Hepatocyte (in vitro differentiated cells): ENCODE measurements around the gene G0S2. TPM values are rescaled to one million over a fixed set of nuclear protein-coding genes. Genes with fewer than 3 reads are reported as not detected.

ENCODE experiments used
- DNase-seq: peaks from one replicate; pipeline ENCODE4 v3.0.0-alpha.2; 2016; ENCODE audit warnings: low spot score
- H2AFZ ChIP-seq: fragments of 200-600 bp; sonication (generic); 2 replicates; pipeline ENCODE4 v1.6.0; 2016; ENCODE audit warnings: antibody characterized with exemption, mild to moderate bottlenecking
- H3K27ac ChIP-seq: fragments of 200-600 bp; sonication (generic); 2 replicates; pipeline ENCODE4 v1.5.1; 2016; ENCODE audit warnings: mild to moderate bottlenecking
- H3K27me3 ChIP-seq: fragments of 200-600 bp; sonication (generic); 2 replicates; pipeline ENCODE4 v1.6.1; 2016
- H3K36me3 ChIP-seq: fragments of 200-600 bp; sonication (generic); replicated peaks from 2 replicates; pipeline ENCODE4 v1.5.1; 2016; ENCODE audit warnings: low read depth; ENCODE audit not compliant: insufficient read depth
- H3K4me1 ChIP-seq: fragments of 200-600 bp; sonication (generic); 2 replicates; pipeline ENCODE4 v1.5.1; 2016; ENCODE audit warnings: mild to moderate bottlenecking, moderate library complexity; ENCODE audit not compliant: insufficient read depth
- H3K4me2 ChIP-seq: fragments of 200-600 bp; sonication (generic); 2 replicates; pipeline ENCODE4 v1.6.0; 2016
- H3K4me3 ChIP-seq: fragments of 200-600 bp; sonication (generic); 2 replicates; pipeline ENCODE4 v1.5.1; 2016; ENCODE audit warnings: mild to moderate bottlenecking
- H3K79me2 ChIP-seq: fragments of 200-600 bp; sonication (generic); 2 replicates; pipeline ENCODE4 v1.6.0; 2017; ENCODE audit warnings: mild to moderate bottlenecking
- H3K9me2 ChIP-seq: fragments of 200-600 bp; sonication (generic); replicated peaks from 2 replicates; pipeline ENCODE4 v1.6.0; 2017; ENCODE audit warnings: mild to moderate bottlenecking; ENCODE audit not compliant: insufficient read depth
- H3K9me3 ChIP-seq: fragments of 200-600 bp; sonication (generic); 2 replicates; pipeline ENCODE4 v1.5.1; 2016; ENCODE audit warnings: low read depth, mild to moderate bottlenecking
- H4K20me1 ChIP-seq: fragments of 200-600 bp; sonication (generic); 2 replicates; pipeline ENCODE4 v1.6.0; 2016; ENCODE audit warnings: mild to moderate bottlenecking; ENCODE audit not compliant: insufficient read depth, poor library complexity, severe bottlenecking
- EZH2 ChIP-seq: fragments of 200-600 bp; sonication (generic); IDR thresholded peaks from 2 replicates; pipeline ENCODE4 v1.6.1; 2016; ENCODE audit warnings: antibody characterized with exemption, mild to moderate bottlenecking, borderline replicate concordance
- EZH2phosphoT487 ChIP-seq: fragments of 200-600 bp; sonication (generic); IDR thresholded peaks from one replicate; pipeline ENCODE4 v1.6.1; 2018; ENCODE audit warnings: antibody characterized with exemption, mild to moderate bottlenecking, low read depth, moderate library complexity; ENCODE audit not compliant: unreplicated experiment, severe bottlenecking
- WGBS: methylation state at CpG from one replicate; pipeline ENCODE4 v1.1.6; 2016; ENCODE audit warnings: low lambda C conversion rate; ENCODE audit errors: missing lambda C conversion rate; 5-methylcytosine and 5-hydroxymethylcytosine counted together
- polyA plus RNA-seq: library from polyadenylated mRNA; unstranded; fragments of >200 nt; fragmentation: Nextera tagmentation; extraction: Ambion mirVana; gene quantifications from 2 replicates; pipeline ENCODE4 v1.2.1, GENCODE V29; 2016
- total RNA-seq: library from RNA; depleted of rRNA; stranded (reverse); fragments of >200 nt; gene quantifications from 2 replicates; pipeline ENCODE4 v1.2.3, GENCODE V29; 2014
- TF ChIP-seq, protein P1 (sequence below): fragments of 200-600 bp; sonication (generic); IDR thresholded peaks from 2 replicates; pipeline ENCODE4 v1.5.1; 2016; ENCODE audit warnings: antibody characterized with exemption, mild to moderate bottlenecking; ENCODE audit not compliant: poor library complexity

Gene G0S2
- total and polyA plus RNA-seq, 2 experiments from 2014 or later, result 32.2 to 37.0 TPM

DNA sequence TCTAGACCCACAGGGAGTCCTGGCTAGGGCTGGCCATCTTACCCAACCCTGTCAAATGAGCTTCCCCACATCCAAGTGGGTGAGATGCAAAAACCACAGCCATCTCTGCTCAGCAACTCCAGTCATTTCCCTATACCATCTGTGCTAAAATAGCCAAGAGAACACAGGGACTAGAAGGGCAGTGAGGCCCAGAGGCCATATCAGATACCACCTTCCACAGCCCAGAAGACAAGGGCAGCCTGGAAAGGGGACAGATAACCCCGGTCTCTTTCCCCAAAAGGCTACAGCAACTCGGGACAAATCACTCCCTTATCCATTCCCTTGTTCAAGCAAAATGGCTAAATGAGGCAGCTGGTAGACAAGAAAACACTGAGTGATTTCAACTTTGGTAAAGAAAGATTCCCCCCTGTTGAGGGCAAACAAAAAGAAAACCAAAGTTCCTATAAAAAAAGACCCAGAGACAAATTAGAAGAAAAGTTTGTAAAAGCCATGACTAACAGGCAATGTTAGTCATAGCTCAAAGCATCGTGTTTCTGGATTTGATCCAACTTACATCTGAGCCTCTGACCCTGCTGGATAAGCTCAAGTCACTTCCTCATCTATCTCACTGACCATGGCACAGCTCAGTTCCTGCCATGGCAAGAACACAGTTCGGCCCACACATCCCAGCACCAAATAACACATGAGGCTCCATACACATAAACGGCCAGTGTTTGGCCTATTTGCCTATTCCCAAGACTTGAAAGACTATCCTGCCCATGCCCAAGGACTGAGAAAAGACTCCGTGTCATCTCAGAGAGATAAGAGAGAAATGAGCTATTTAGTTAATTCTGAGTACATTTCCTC is 26.1 kb upstream of the G0S2 start:
- Histone ChIP-seq H3K27me3 (no peaks in the 10 kb centered on the region), H3K9me3 (no peaks in the 10 kb centered on the region), H3K36me3 (no peaks in the 10 kb centered on the region), H3K4me2 (peak overlapping the region; percentile 70), H3K4me1 (peaks cover 37% of the 10 kb centered on the region), H4K20me1 (no peaks in the 10 kb centered on the region), H3K27ac (peak overlapping the region; percentile 97), H2AFZ (no peak overlapping the region), H3K79me2 (peaks cover 33% of the 10 kb centered on the region), H3K9me2 (no peaks in the 10 kb centered on the region), H3K4me3 (no peak overlapping the region)
- DNase-seq, result peak; percentile 70
- TF ChIP-seq, protein P1, sequence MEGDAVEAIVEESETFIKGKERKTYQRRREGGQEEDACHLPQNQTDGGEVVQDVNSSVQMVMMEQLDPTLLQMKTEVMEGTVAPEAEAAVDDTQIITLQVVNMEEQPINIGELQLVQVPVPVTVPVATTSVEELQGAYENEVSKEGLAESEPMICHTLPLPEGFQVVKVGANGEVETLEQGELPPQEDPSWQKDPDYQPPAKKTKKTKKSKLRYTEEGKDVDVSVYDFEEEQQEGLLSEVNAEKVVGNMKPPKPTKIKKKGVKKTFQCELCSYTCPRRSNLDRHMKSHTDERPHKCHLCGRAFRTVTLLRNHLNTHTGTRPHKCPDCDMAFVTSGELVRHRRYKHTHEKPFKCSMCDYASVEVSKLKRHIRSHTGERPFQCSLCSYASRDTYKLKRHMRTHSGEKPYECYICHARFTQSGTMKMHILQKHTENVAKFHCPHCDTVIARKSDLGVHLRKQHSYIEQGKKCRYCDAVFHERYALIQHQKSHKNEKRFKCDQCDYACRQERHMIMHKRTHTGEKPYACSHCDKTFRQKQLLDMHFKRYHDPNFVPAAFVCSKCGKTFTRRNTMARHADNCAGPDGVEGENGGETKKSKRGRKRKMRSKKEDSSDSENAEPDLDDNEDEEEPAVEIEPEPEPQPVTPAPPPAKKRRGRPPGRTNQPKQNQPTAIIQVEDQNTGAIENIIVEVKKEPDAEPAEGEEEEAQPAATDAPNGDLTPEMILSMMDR, result no peak
- TF ChIP-seq EZH2 (no peak), EZH2phosphoT487 (no peak)
- WGBS, result 56% methylated on average over 6 of the region's 6 CpGs

DNA sequence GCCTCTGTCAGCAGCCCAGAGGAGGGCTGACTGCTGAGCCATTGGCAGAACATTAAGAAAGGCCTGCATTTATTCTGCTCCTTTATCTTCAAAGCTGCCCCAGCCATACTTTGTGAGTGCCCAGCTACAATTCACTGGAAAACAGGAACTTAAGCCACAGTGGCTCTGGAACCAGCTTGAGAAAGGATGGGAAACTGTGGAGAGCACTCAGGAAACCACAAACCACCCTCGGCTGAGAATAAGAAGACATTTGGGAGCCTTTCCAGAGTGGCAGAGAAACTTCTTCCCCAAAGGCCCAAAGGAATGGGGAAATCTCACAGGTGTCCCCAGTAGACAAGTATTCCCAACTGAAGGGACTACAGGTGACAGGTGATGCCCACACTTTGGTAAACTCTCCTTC is 24.8 kb upstream of the G0S2 start:
- Histone ChIP-seq H3K79me2 (peaks cover 31% of the 10 kb centered on the region), H3K4me2 (peak overlapping the region; percentile 70), H3K4me3 (no peak overlapping the region)

DNA sequence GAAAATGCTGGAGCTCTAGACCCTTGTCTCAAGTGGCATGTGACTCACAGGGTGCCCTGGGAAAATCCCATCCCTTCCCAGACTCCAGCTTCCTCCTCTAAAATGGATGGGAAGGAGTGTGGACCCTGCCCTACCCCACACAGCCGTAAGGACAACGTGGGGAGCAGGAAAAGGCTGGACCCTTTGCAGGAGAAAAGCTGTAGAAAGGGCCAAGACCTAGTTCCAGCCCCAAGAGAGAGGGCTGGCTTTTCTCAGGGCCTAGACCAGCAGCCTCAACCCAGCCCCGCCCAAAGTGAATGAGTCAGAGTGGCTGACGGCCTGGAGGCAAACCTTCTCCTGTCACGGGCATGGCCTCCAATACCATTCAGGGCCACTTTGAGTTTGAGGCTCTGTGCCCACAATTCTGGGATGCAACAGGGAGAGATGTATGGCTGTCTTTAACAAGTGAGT is 24.0 kb upstream of the G0S2 start:
- peaks cover 31% of the 10 kb centered on the region for H3K79me2 ChIP-seq
- H3K4me2 ChIP-seq, result peak overlapping the region; percentile 70
- TF ChIP-seq EZH2phosphoT487, result no peak
- TF ChIP-seq EZH2, result no peak
- TF ChIP-seq, protein P1, result no peak
- no peaks in the 10 kb centered on the region for H3K36me3 ChIP-seq
- H3K9me3 ChIP-seq, result no peaks in the 10 kb centered on the region
- no peaks in the 10 kb centered on the region for H3K27me3 ChIP-seq
- no peaks in the 10 kb centered on the region for H4K20me1 ChIP-seq
- H3K27ac ChIP-seq, result peak overlapping the region; percentile 97
- peak; percentile 82 for DNase-seq
- H2AFZ ChIP-seq, result no peak overlapping the region
- H3K4me1 ChIP-seq, result peaks cover 53% of the 10 kb centered on the region
- H3K4me3 ChIP-seq, result no peak overlapping the region
- WGBS, result 46% methylated on average over 5 of the region's 5 CpGs
- no peaks in the 10 kb centered on the region for H3K9me2 ChIP-seq

More for the DNA sequence above, 24.8 kb upstream of the G0S2 start:
- Histone ChIP-seq H3K9me3 (no peaks in the 10 kb centered on the region), H3K36me3 (no peaks in the 10 kb centered on the region), H3K9me2 (no peaks in the 10 kb centered on the region), H2AFZ (no peak overlapping the region), H3K4me1 (peaks cover 49% of the 10 kb centered on the region), H3K27me3 (no peaks in the 10 kb centered on the region), H3K27ac (peak overlapping the region; percentile 97), H4K20me1 (no peaks in the 10 kb centered on the region)
- DNase-seq, result no peak
- TF ChIP-seq EZH2phosphoT487 (no peak), EZH2 (no peak)
- TF ChIP-seq, protein P1, result no peak
- 87% methylated on average over 1 of the region's 1 CpG for WGBS
